ENCODE measurements around the gene CDKN1C. TPM values are rescaled to one million over a fixed set of nuclear protein-coding genes. Genes with fewer than 3 reads are reported as not detected.

The CDKN1C gene
- polyA plus RNA-seq, 1 donor from 2014 or later, result 36.7 TPM

DNA sequence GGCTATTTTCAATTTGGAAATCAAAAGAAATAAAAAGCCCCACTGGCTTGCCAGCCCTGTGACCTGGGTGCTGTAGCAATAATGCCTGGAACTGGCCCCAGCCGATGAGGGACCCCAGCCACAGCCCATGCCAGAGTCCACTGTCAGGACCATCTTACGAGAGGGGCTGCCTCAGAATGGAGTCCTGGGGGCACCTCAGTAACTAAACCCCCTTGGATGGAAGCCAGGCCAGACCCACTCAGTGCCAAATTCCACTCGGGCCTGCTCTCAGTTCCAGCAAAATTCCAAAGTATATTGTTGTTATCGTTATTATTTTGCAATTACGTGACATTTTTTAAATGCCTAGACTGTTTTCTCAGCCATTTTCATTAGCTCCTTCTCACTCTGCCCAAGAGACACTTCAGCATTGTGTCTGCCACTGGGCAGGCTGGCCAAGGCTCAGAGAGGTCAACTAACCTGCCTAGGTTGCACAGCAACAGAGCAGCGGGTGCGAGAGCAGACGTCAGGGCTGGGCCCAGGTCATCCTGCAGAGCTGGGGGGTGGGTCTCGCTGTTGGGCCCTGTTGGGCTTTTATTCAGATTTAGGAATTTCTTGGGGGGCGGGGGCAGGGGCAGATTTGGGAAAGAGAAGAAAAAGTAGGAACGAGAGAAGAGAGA lies 19.5 kb downstream of the CDKN1C start:
- H3K27ac ChIP-seq (ENCODE audit: low read length), result no peak overlapping the region
- no peak overlapping the region for H3K4me3 ChIP-seq (ENCODE audit: low read length)
- no peak overlapping the region for H2AFZ ChIP-seq (ENCODE audit: low read depth, low read length)
- no peaks in the 10 kb centered on the region for H3F3A ChIP-seq (ENCODE audit: insufficient read depth, low read length, poor library complexity, severe bottlenecking)
- H3K36me3 ChIP-seq (ENCODE audit: insufficient read depth, low read length), result no peaks in the 10 kb centered on the region
- TF ChIP-seq RAD21 (conservative IDR thresholded peaks at IDR 0.05) (no peak), POLR2AphosphoS5 (IDR thresholded peaks at IDR 0.05) (no peak), MXI1 (conservative IDR thresholded peaks at IDR 0.05; ENCODE audit: poor library complexity, severe bottlenecking) (no peak), SMC3 (conservative IDR thresholded peaks at IDR 0.05; ENCODE audit: poor library complexity) (no peak), TAF1 (IDR thresholded peaks at IDR 0.05; ENCODE audit: low read depth) (no peak), EP300 (conservative IDR thresholded peaks at IDR 0.05; ENCODE audit: poor library complexity, severe bottlenecking) (no peak), EZH2 (IDR thresholded peaks at IDR 0.05; ENCODE audit: borderline replicate concordance, insufficient read depth, low read length, poor library complexity, severe bottlenecking) (no peak)
- TF ChIP-seq, protein P1, sequence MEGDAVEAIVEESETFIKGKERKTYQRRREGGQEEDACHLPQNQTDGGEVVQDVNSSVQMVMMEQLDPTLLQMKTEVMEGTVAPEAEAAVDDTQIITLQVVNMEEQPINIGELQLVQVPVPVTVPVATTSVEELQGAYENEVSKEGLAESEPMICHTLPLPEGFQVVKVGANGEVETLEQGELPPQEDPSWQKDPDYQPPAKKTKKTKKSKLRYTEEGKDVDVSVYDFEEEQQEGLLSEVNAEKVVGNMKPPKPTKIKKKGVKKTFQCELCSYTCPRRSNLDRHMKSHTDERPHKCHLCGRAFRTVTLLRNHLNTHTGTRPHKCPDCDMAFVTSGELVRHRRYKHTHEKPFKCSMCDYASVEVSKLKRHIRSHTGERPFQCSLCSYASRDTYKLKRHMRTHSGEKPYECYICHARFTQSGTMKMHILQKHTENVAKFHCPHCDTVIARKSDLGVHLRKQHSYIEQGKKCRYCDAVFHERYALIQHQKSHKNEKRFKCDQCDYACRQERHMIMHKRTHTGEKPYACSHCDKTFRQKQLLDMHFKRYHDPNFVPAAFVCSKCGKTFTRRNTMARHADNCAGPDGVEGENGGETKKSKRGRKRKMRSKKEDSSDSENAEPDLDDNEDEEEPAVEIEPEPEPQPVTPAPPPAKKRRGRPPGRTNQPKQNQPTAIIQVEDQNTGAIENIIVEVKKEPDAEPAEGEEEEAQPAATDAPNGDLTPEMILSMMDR (IDR thresholded peaks at IDR 0.05; ENCODE audit: poor library complexity, severe bottlenecking), result no peak
- TF ChIP-seq, protein P2, sequence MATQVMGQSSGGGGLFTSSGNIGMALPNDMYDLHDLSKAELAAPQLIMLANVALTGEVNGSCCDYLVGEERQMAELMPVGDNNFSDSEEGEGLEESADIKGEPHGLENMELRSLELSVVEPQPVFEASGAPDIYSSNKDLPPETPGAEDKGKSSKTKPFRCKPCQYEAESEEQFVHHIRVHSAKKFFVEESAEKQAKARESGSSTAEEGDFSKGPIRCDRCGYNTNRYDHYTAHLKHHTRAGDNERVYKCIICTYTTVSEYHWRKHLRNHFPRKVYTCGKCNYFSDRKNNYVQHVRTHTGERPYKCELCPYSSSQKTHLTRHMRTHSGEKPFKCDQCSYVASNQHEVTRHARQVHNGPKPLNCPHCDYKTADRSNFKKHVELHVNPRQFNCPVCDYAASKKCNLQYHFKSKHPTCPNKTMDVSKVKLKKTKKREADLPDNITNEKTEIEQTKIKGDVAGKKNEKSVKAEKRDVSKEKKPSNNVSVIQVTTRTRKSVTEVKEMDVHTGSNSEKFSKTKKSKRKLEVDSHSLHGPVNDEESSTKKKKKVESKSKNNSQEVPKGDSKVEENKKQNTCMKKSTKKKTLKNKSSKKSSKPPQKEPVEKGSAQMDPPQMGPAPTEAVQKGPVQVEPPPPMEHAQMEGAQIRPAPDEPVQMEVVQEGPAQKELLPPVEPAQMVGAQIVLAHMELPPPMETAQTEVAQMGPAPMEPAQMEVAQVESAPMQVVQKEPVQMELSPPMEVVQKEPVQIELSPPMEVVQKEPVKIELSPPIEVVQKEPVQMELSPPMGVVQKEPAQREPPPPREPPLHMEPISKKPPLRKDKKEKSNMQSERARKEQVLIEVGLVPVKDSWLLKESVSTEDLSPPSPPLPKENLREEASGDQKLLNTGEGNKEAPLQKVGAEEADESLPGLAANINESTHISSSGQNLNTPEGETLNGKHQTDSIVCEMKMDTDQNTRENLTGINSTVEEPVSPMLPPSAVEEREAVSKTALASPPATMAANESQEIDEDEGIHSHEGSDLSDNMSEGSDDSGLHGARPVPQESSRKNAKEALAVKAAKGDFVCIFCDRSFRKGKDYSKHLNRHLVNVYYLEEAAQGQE (IDR thresholded peaks at IDR 0.05; ENCODE audit: borderline replicate concordance), result no peak
- H4K20me1 ChIP-seq (ENCODE audit: insufficient read depth), result no peaks in the 10 kb centered on the region
- no peak overlapping the region for H3K4me2 ChIP-seq (ENCODE audit: low read length)
- no peak overlapping the region for H3K9ac ChIP-seq (ENCODE audit: low read length)
- no peaks in the 10 kb centered on the region for H3K9me3 ChIP-seq (ENCODE audit: low read length)
- H3K27me3 ChIP-seq (ENCODE audit: insufficient read depth, low read depth, low read length), result peaks cover 26% of the 10 kb centered on the region
- H3K79me2 ChIP-seq (replicated peaks; ENCODE audit: insufficient read depth, low read length), result no peaks in the 10 kb centered on the region
- H3K9me2 ChIP-seq (ENCODE audit: insufficient read depth, low read length), result no peaks in the 10 kb centered on the region

DNA sequence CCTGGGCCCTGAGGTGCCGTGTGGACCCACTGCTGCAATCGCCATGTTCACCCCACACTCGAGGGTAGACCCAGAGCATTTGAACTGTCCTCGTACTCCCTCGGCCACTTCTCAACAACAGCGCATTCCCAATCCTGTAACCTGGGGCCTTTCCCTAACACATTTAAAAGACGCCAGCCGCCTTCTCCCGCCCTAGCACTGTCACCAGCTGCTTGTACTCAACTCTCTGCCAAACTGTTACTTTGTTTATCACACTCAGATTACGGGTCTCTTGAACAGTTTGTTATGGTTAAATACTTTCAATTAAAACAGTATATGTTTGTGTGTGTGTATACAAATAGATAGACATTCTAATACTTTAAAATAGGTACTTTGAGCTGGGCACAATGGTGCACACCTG lies 20.7 kb downstream of the CDKN1C start:
- H3F3A ChIP-seq (ENCODE audit: insufficient read depth, low read length, poor library complexity, severe bottlenecking), result no peaks in the 10 kb centered on the region
- H4K20me1 ChIP-seq (ENCODE audit: insufficient read depth), result no peaks in the 10 kb centered on the region
- no peaks in the 10 kb centered on the region for H3K79me2 ChIP-seq (replicated peaks; ENCODE audit: insufficient read depth, low read length)
- TF ChIP-seq TAF1 (IDR thresholded peaks at IDR 0.05; ENCODE audit: low read depth) (no peak), POLR2AphosphoS5 (IDR thresholded peaks at IDR 0.05) (no peak), EZH2 (IDR thresholded peaks at IDR 0.05; ENCODE audit: borderline replicate concordance, insufficient read depth, low read length, poor library complexity, severe bottlenecking) (no peak), SMC3 (conservative IDR thresholded peaks at IDR 0.05; ENCODE audit: poor library complexity) (no peak), EP300 (conservative IDR thresholded peaks at IDR 0.05; ENCODE audit: poor library complexity, severe bottlenecking) (no peak), MXI1 (conservative IDR thresholded peaks at IDR 0.05; ENCODE audit: poor library complexity, severe bottlenecking) (no peak), RAD21 (conservative IDR thresholded peaks at IDR 0.05) (no peak)
- TF ChIP-seq, protein P1 (IDR thresholded peaks at IDR 0.05; ENCODE audit: poor library complexity, severe bottlenecking), result no peak
- TF ChIP-seq, protein P2 (IDR thresholded peaks at IDR 0.05; ENCODE audit: borderline replicate concordance), result no peak
- no peaks in the 10 kb centered on the region for H3K9me2 ChIP-seq (ENCODE audit: insufficient read depth, low read length)
- H3K4me2 ChIP-seq (ENCODE audit: low read length), result no peak overlapping the region
- H3K27ac ChIP-seq (ENCODE audit: low read length), result no peak overlapping the region
- H3K36me3 ChIP-seq (ENCODE audit: insufficient read depth, low read length), result no peaks in the 10 kb centered on the region
- no peak overlapping the region for H3K4me3 ChIP-seq (ENCODE audit: low read length)
- no peak overlapping the region for H3K9ac ChIP-seq (ENCODE audit: low read length)
- no peaks in the 10 kb centered on the region for H3K9me3 ChIP-seq (ENCODE audit: low read length)
- H2AFZ ChIP-seq (ENCODE audit: low read depth, low read length), result no peak overlapping the region
- H3K27me3 ChIP-seq (ENCODE audit: insufficient read depth, low read depth, low read length), result peaks cover 19% of the 10 kb centered on the region

All from neural cell (in vitro differentiated cells).